ENCODE data around the gene PAPSS2.

PAPSS2 gene

DNA sequence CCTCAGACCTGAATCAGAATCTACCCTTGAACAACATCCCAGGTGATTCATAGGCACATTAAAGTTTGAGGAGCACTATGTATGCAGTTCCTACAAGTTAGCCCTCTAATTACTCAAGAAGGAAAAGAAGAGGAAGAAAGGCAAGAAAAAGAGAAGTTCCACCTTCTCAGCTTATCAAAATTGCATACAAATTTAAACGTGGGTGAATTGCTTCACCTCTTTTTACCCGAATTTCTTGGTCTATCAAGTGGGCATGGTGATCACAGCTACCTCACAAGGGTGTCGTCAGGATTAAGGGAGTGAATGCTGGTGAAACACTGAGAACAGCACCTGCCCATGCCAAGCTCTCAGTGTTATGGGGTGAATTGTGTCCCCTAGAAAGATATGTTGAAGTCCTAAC lies 43.8 kb upstream of the PAPSS2 start:
- TF ChIP-seq GABPA (IDR thresholded peaks at IDR 0.05; ENCODE audit: low read depth) (no peak), SPI1 (IDR thresholded peaks at IDR 0.05; ENCODE audit: borderline replicate concordance, low read depth) (no peak; the same call in 1 of the 2 replicates), POLR2AphosphoS5 (IDR thresholded peaks at IDR 0.05; ENCODE audit: low read depth) (no peak)
- TF ChIP-seq, protein P1, sequence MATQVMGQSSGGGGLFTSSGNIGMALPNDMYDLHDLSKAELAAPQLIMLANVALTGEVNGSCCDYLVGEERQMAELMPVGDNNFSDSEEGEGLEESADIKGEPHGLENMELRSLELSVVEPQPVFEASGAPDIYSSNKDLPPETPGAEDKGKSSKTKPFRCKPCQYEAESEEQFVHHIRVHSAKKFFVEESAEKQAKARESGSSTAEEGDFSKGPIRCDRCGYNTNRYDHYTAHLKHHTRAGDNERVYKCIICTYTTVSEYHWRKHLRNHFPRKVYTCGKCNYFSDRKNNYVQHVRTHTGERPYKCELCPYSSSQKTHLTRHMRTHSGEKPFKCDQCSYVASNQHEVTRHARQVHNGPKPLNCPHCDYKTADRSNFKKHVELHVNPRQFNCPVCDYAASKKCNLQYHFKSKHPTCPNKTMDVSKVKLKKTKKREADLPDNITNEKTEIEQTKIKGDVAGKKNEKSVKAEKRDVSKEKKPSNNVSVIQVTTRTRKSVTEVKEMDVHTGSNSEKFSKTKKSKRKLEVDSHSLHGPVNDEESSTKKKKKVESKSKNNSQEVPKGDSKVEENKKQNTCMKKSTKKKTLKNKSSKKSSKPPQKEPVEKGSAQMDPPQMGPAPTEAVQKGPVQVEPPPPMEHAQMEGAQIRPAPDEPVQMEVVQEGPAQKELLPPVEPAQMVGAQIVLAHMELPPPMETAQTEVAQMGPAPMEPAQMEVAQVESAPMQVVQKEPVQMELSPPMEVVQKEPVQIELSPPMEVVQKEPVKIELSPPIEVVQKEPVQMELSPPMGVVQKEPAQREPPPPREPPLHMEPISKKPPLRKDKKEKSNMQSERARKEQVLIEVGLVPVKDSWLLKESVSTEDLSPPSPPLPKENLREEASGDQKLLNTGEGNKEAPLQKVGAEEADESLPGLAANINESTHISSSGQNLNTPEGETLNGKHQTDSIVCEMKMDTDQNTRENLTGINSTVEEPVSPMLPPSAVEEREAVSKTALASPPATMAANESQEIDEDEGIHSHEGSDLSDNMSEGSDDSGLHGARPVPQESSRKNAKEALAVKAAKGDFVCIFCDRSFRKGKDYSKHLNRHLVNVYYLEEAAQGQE (IDR thresholded peaks at IDR 0.05; ENCODE audit: insufficient replicate concordance, low read depth) = no peak
- TF ChIP-seq, protein P2, sequence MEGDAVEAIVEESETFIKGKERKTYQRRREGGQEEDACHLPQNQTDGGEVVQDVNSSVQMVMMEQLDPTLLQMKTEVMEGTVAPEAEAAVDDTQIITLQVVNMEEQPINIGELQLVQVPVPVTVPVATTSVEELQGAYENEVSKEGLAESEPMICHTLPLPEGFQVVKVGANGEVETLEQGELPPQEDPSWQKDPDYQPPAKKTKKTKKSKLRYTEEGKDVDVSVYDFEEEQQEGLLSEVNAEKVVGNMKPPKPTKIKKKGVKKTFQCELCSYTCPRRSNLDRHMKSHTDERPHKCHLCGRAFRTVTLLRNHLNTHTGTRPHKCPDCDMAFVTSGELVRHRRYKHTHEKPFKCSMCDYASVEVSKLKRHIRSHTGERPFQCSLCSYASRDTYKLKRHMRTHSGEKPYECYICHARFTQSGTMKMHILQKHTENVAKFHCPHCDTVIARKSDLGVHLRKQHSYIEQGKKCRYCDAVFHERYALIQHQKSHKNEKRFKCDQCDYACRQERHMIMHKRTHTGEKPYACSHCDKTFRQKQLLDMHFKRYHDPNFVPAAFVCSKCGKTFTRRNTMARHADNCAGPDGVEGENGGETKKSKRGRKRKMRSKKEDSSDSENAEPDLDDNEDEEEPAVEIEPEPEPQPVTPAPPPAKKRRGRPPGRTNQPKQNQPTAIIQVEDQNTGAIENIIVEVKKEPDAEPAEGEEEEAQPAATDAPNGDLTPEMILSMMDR (IDR thresholded peaks at IDR 0.05; ENCODE audit: insufficient read depth, low read length) = no peak
- no peaks in the 10 kb centered on the region for H3K27me3 ChIP-seq (ENCODE audit: insufficient read depth, poor library complexity, severe bottlenecking)
- H3K27ac ChIP-seq (replicated peaks) = peak overlapping the region; percentile 28
- no peak overlapping the region for H3K4me3 ChIP-seq (replicated peaks; ENCODE audit: insufficient read depth, low read length)
- peak; percentile 39 to 69 for DNase-seq (ENCODE audit: low read depth in 1 of 2, low spot score in 1 of 2)

DNA sequence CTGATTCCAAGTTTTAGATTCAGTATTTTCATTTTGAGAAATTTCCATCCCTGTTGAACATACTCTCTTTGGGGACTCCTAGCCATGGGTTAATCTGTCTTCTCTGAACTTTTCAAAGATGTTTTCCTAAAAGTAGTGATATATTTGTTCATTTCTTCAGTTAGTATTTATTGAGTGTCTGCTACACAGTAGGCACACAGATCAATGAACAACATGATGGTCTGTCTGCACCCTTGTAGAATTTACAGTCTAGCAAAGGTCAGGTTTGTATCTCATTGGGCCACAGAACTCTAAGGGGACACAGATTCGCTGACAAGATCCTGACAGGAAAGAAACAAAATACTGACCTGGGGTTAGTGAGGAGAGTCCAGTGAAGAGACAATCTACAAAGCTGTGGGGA lies 42.2 kb upstream of the PAPSS2 start:
- Histone ChIP-seq H3K27ac (replicated peaks) (no peak overlapping the region), H3K27me3 (ENCODE audit: insufficient read depth, poor library complexity, severe bottlenecking) (no peaks in the 10 kb centered on the region), H3K4me3 (replicated peaks; ENCODE audit: insufficient read depth, low read length) (no peak overlapping the region)
- no peak for TF ChIP-seq GABPA (IDR thresholded peaks at IDR 0.05; ENCODE audit: low read depth)
- TF ChIP-seq SPI1 (IDR thresholded peaks at IDR 0.05; ENCODE audit: borderline replicate concordance, low read depth) = no peak
- TF ChIP-seq POLR2AphosphoS5 (IDR thresholded peaks at IDR 0.05; ENCODE audit: low read depth) = no peak
- TF ChIP-seq, protein P2 (IDR thresholded peaks at IDR 0.05; ENCODE audit: insufficient read depth, low read length) = no peak
- TF ChIP-seq, protein P1 (IDR thresholded peaks at IDR 0.05; ENCODE audit: insufficient replicate concordance, low read depth) = no peak
- DNase-seq (ENCODE audit: low read depth in 1 of 2, low spot score in 1 of 2) = no peak

DNA sequence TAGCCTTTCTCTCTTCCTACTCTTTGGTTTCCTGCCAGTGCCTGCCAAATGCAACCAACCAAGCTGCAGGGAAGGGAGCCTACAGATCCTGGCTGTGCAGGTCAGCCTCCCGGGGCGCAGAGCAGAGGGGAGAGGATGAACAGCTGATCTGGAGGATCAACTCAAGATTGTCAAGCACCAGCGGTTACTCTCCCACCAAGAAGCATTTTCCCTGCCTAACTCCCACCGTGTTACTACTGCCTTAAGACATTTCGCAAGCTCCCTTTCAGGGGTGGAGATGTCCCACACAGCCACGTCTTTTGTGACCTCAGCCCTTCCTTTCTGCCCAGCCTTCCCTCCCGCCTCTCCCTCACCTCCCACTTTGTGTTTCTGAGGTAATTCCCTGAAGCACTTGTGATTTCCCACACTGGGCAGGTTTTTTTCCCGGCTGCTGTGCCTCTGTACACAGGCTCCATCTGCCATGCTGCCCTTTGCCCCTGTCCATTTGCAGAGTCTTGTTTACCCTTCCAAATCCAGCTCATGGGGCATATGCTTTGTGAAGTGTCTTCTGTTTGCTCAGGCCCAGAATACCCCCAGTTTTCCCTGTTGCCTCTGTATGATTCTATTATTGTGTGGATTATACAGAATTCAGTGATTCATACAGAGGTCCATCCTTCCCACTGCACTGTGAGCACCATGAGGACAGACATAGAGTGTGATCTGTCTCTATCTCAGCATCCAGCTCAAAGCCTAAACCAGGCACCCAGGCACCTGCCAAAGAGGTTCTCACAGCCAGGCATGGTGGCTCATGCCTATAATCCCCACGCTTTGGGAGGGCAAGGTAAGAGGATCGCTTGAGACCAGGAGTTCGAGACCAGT lies 40.9 kb upstream of the PAPSS2 start:
- H3K27ac ChIP-seq (replicated peaks) = no peak overlapping the region
- no peak for TF ChIP-seq SPI1 (IDR thresholded peaks at IDR 0.05; ENCODE audit: borderline replicate concordance, low read depth)
- no peak for TF ChIP-seq POLR2AphosphoS5 (IDR thresholded peaks at IDR 0.05; ENCODE audit: low read depth)
- TF ChIP-seq, protein P2 (IDR thresholded peaks at IDR 0.05; ENCODE audit: insufficient read depth, low read length) = no peak
- TF ChIP-seq, protein P1 (IDR thresholded peaks at IDR 0.05; ENCODE audit: insufficient replicate concordance, low read depth) = no peak
- no peak for TF ChIP-seq GABPA (IDR thresholded peaks at IDR 0.05; ENCODE audit: low read depth)
- H3K4me3 ChIP-seq (replicated peaks; ENCODE audit: insufficient read depth, low read length) = no peak overlapping the region
- no peaks in the 10 kb centered on the region for H3K27me3 ChIP-seq (ENCODE audit: insufficient read depth, poor library complexity, severe bottlenecking)
- DNase-seq (ENCODE audit: low read depth in 1 of 2, low spot score in 1 of 2) = no peak

All from HL-60 (cell line).